GM23338 (cell line): ENCODE measurements around the gene GPR152. TPM values are rescaled to one million over a fixed set of nuclear protein-coding genes. Genes with fewer than 3 reads are reported as not detected.

ENCODE experiments used
- ATAC-seq: fragments of 200-7000 bp; cut with Tn5 transposase; 3 replicates; pipeline ENCODE4 v1.9.1; 2020
- DNase-seq: peaks from one replicate; pipeline ENCODE4 v3.0.0-alpha.2; 2015; ENCODE audit warnings: low spot score
- H2AFZ ChIP-seq: fragments of 200-600 bp; sonication (generic); 2 replicates; pipeline ENCODE4 v1.8.0; 2016; ENCODE audit warnings: antibody characterized with exemption, mild to moderate bottlenecking, moderate library complexity
- H3F3A ChIP-seq: fragments of 200-600 bp; sonication (generic); replicated peaks from 2 replicates; pipeline ENCODE4 v1.8.0; 2017; ENCODE audit warnings: antibody characterized with exemption, mixed run types, low read depth
- H3K27ac ChIP-seq: fragments of 200-600 bp; sonication (generic); 2 replicates; pipeline ENCODE4 v1.6.1; 2016; ENCODE audit warnings: low read depth
- H3K27me3 ChIP-seq: fragments of 200-600 bp; sonication (generic); 2 replicates; pipeline ENCODE4 v1.8.0; 2016; ENCODE audit warnings: mild to moderate bottlenecking, mixed run types, moderate library complexity; ENCODE audit not compliant: insufficient read depth
- H3K36me3 ChIP-seq: fragments of 200-600 bp; sonication (generic); 2 replicates; pipeline ENCODE4 v1.8.0; 2016; ENCODE audit warnings: mild to moderate bottlenecking; ENCODE audit not compliant: insufficient read depth
- H3K4me1 ChIP-seq: fragments of 200-600 bp; sonication (generic); 2 replicates; pipeline ENCODE4 v1.8.0; 2016; ENCODE audit warnings: mild to moderate bottlenecking, moderate library complexity; ENCODE audit not compliant: insufficient read depth
- H3K4me2 ChIP-seq: fragments of 200-600 bp; sonication (generic); 2 replicates; pipeline ENCODE4 v1.7.1; 2017; ENCODE audit warnings: mixed run types
- H3K4me3 ChIP-seq: fragments of 200-600 bp; sonication (generic); 2 replicates; pipeline ENCODE4 v1.6.1; 2016; ENCODE audit warnings: mixed run types
- H3K79me2 ChIP-seq: fragments of 200-600 bp; sonication (generic); replicated peaks from 2 replicates; pipeline ENCODE4 v1.8.0; 2017; ENCODE audit warnings: mild to moderate bottlenecking; ENCODE audit not compliant: insufficient read depth
- H3K9me2 ChIP-seq: fragments of 200-600 bp; sonication (generic); 2 replicates; pipeline ENCODE4 v1.8.0; 2017; ENCODE audit not compliant: insufficient read depth
- H4K20me1 ChIP-seq: fragments of 200-600 bp; sonication (generic); replicated peaks from 2 replicates; pipeline ENCODE4 v1.8.0; 2017; ENCODE audit warnings: mild to moderate bottlenecking; ENCODE audit not compliant: insufficient read depth
- H3K27ac Mint-ChIP-seq: 2 replicates; pipeline ENCODE4 v1.8.0; 2020; ENCODE audit warnings: inconsistent platforms, mild to moderate bottlenecking, moderate library complexity, mixed read lengths
- H3K27me3 Mint-ChIP-seq: 3 replicates; pipeline ENCODE4 v1.8.0; 2022; ENCODE audit warnings: low read depth, mild to moderate bottlenecking, moderate library complexity, mixed read lengths, inconsistent platforms; ENCODE audit not compliant: insufficient read depth, poor library complexity
- H3K36me3 Mint-ChIP-seq: 3 replicates; pipeline ENCODE4 v1.8.0; 2021; ENCODE audit warnings: low read depth, mild to moderate bottlenecking, inconsistent platforms, moderate library complexity, mixed read lengths
- H3K4me1 Mint-ChIP-seq: 3 replicates; pipeline ENCODE4 v1.8.0; 2020; ENCODE audit warnings: mild to moderate bottlenecking, inconsistent platforms, mixed read lengths
- H3K4me3 Mint-ChIP-seq: 3 replicates; pipeline ENCODE4 v1.8.0; 2021; ENCODE audit warnings: moderate library complexity, mild to moderate bottlenecking, inconsistent platforms, mixed read lengths
- H3K9me3 Mint-ChIP-seq: 3 replicates; pipeline ENCODE4 v1.8.0; 2020; ENCODE audit warnings: moderate library complexity, mild to moderate bottlenecking, inconsistent platforms, mixed read lengths
- CREB1 ChIP-seq: fragments of 250-450 bp; sonication (Bioruptor Pico); IDR thresholded peaks from 2 replicates; pipeline ENCODE4 v1.5.0; 2020; ENCODE audit warnings: low read depth, mild to moderate bottlenecking, moderate library complexity
- CTCF ChIP-seq, 2 experiments: fragments of 200-600 bp in 1 of 2; sonication (generic) in 1 of 2; conservative IDR thresholded peaks; 2 replicates each; pipeline versions ENCODE4 v1.5.1 to v1.6.1; 2016 to 2017; ENCODE audit warnings: antibody characterized with exemption in 2 of 2, low read depth in 2 of 2, mild to moderate bottlenecking in 2 of 2, moderate library complexity in 1 of 2
- EZH2 ChIP-seq: fragments of 200-600 bp; sonication (generic); IDR thresholded peaks from one replicate; pipeline ENCODE4 v1.8.0; 2017; ENCODE audit warnings: antibody characterized with exemption, mild to moderate bottlenecking, low read depth; ENCODE audit not compliant: unreplicated experiment
- EZH2phosphoT487 ChIP-seq: fragments of 200-600 bp; sonication (generic); IDR thresholded peaks from one replicate; pipeline ENCODE4 v1.8.1; 2018; ENCODE audit warnings: antibody characterized with exemption; ENCODE audit not compliant: unreplicated experiment
- JUNB ChIP-seq: IDR thresholded peaks from one replicate; pipeline ENCODE4 v1.6.1; 2016; ENCODE audit warnings: antibody characterized with exemption; ENCODE audit not compliant: unreplicated experiment
- NANOG ChIP-seq: IDR thresholded peaks from 2 replicates; pipeline ENCODE4 v1.6.1; 2016; ENCODE audit warnings: antibody characterized with exemption, borderline replicate concordance
- POLR2AphosphoS5 ChIP-seq: IDR thresholded peaks from 2 replicates; pipeline ENCODE4 v1.6.1; 2016; ENCODE audit warnings: antibody characterized with exemption, low read depth
- STAT1 ChIP-seq: IDR thresholded peaks from one replicate; pipeline ENCODE4 v1.6.1; 2016; ENCODE audit warnings: antibody characterized with exemption; ENCODE audit not compliant: unreplicated experiment
- ZNF114 ChIP-seq: fragments of 250-450 bp; sonication (Bioruptor Pico); IDR thresholded peaks from 2 replicates; pipeline ENCODE4 v1.5.0; 2020; ENCODE audit warnings: mild to moderate bottlenecking, moderate library complexity
- ZNF331 ChIP-seq: fragments of 250-450 bp; sonication (Bioruptor Pico); IDR thresholded peaks from 2 replicates; pipeline ENCODE4 v1.5.0; 2020; ENCODE audit warnings: low read depth, mild to moderate bottlenecking, moderate library complexity
- polyA plus RNA-seq: library from polyadenylated mRNA; unstranded; fragments of >200 nt; fragmentation: Nextera tagmentation; extraction: Ambion mirVana; gene quantifications from 2 replicates; pipeline ENCODE4 v1.2.1, GENCODE V29; 2016
- total RNA-seq: library from RNA; depleted of rRNA; stranded (reverse); fragments of >200 nt; shearing (Covaris generic); gene quantifications from 2 replicates; pipeline ENCODE4 v1.2.3, GENCODE V29; 2014
- TF ChIP-seq, protein P1 (sequence below): fragments of 250-450 bp; sonication (Bioruptor Pico); IDR thresholded peaks from 2 replicates; pipeline ENCODE4 v1.5.0; 2020; ENCODE audit warnings: mild to moderate bottlenecking, moderate library complexity
- TF ChIP-seq, protein P2 (sequence below): IDR thresholded peaks from 2 replicates; pipeline ENCODE4 v1.6.1; 2016; ENCODE audit warnings: antibody characterized with exemption
- TF ChIP-seq, protein P3 (sequence below): IDR thresholded peaks from one replicate; pipeline ENCODE4 v1.6.1; 2018; ENCODE audit warnings: antibody characterized with exemption; ENCODE audit not compliant: unreplicated experiment

The GPR152 gene
- total and polyA plus RNA-seq, 2 experiments from 2014 or later, result not detected

- no peaks in the 10 kb centered on the region for H3K4me1 ChIP-seq
- Mint-ChIP-seq H3K9me3 (no peaks in the 10 kb centered on the region), H3K36me3 (peaks cover 9% of the 10 kb centered on the region; the same call in 1 of the 3 replicates), H3K4me3 (no peak overlapping the region), H3K27me3 (peaks cover 5% of the 10 kb centered on the region), H3K4me1 (no peaks in the 10 kb centered on the region; the same call in 2 of the 3 replicates), H3K27ac (no peak overlapping the region)
- no peaks in the 10 kb centered on the region; the same call in 1 of the 2 replicates for H4K20me1 ChIP-seq
- no peaks in the 10 kb centered on the region for H3K9me2 ChIP-seq
- no peak overlapping the region for H3K27ac ChIP-seq
- DNase-seq, result no peak
- no peak overlapping the region for H3K4me2 ChIP-seq
- no peaks in the 10 kb centered on the region; the same call in 1 of the 2 replicates for H3K36me3 ChIP-seq
- no peaks in the 10 kb centered on the region for H3K79me2 ChIP-seq
- no peak overlapping the region for H2AFZ ChIP-seq
- ATAC-seq, result no peak
- H3K4me3 ChIP-seq, result no peak overlapping the region
- TF ChIP-seq EZH2phosphoT487, result no peak
- TF ChIP-seq STAT1, result no peak
- no peak for TF ChIP-seq EZH2
- no peak for TF ChIP-seq CREB1 (CRISPR knock-in tag)
- TF ChIP-seq POLR2AphosphoS5, result no peak
- TF ChIP-seq, protein P1, sequence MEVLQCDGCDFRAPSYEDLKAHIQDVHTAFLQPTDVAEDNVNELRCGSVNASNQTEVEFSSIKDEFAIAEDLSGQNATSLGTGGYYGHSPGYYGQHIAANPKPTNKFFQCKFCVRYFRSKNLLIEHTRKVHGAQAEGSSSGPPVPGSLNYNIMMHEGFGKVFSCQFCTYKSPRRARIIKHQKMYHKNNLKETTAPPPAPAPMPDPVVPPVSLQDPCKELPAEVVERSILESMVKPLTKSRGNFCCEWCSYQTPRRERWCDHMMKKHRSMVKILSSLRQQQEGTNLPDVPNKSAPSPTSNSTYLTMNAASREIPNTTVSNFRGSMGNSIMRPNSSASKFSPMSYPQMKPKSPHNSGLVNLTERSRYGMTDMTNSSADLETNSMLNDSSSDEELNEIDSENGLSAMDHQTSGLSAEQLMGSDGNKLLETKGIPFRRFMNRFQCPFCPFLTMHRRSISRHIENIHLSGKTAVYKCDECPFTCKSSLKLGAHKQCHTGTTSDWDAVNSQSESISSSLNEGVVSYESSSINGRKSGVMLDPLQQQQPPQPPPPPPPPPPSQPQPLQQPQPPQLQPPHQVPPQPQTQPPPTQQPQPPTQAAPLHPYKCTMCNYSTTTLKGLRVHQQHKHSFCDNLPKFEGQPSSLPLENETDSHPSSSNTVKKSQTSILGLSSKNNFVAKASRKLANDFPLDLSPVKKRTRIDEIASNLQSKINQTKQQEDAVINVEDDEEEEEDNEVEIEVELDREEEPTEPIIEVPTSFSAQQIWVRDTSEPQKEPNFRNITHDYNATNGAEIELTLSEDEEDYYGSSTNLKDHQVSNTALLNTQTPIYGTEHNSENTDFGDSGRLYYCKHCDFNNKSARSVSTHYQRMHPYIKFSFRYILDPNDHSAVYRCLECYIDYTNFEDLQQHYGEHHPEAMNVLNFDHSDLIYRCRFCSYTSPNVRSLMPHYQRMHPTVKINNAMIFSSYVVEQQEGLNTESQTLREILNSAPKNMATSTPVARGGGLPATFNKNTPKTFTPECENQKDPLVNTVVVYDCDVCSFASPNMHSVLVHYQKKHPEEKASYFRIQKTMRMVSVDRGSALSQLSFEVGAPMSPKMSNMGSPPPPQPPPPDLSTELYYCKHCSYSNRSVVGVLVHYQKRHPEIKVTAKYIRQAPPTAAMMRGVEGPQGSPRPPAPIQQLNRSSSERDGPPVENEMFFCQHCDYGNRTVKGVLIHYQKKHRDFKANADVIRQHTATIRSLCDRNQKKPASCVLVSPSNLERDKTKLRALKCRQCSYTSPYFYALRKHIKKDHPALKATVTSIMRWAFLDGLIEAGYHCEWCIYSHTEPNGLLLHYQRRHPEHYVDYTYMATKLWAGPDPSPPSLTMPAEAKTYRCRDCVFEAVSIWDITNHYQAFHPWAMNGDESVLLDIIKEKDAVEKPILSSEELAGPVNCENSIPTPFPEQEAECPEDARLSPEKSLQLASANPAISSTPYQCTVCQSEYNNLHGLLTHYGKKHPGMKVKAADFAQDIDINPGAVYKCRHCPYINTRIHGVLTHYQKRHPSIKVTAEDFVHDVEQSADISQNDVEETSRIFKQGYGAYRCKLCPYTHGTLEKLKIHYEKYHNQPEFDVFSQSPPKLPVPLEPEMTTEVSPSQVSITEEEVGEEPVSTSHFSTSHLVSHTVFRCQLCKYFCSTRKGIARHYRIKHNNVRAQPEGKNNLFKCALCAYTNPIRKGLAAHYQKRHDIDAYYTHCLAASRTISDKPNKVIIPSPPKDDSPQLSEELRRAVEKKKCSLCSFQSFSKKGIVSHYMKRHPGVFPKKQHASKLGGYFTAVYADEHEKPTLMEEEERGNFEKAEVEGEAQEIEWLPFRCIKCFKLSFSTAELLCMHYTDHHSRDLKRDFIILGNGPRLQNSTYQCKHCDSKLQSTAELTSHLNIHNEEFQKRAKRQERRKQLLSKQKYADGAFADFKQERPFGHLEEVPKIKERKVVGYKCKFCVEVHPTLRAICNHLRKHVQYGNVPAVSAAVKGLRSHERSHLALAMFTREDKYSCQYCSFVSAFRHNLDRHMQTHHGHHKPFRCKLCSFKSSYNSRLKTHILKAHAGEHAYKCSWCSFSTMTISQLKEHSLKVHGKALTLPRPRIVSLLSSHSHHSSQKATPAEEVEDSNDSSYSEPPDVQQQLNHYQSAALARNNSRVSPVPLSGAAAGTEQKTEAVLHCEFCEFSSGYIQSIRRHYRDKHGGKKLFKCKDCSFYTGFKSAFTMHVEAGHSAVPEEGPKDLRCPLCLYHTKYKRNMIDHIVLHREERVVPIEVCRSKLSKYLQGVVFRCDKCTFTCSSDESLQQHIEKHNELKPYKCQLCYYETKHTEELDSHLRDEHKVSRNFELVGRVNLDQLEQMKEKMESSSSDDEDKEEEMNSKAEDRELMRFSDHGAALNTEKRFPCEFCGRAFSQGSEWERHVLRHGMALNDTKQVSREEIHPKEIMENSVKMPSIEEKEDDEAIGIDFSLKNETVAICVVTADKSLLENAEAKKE (CRISPR knock-in tag), result no peak
- TF ChIP-seq, protein P2, sequence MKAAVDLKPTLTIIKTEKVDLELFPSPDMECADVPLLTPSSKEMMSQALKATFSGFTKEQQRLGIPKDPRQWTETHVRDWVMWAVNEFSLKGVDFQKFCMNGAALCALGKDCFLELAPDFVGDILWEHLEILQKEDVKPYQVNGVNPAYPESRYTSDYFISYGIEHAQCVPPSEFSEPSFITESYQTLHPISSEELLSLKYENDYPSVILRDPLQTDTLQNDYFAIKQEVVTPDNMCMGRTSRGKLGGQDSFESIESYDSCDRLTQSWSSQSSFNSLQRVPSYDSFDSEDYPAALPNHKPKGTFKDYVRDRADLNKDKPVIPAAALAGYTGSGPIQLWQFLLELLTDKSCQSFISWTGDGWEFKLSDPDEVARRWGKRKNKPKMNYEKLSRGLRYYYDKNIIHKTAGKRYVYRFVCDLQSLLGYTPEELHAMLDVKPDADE, result no peak
- TF ChIP-seq ZNF114 (CRISPR knock-in tag), result no peak
- TF ChIP-seq NANOG, result no peak
- TF ChIP-seq ZNF331 (CRISPR knock-in tag), result no peak
- no peak for TF ChIP-seq CTCF (conservative IDR thresholded peaks at IDR 0.05; ENCODE audit: low read depth in 2 of 2)
- TF ChIP-seq, protein P3, sequence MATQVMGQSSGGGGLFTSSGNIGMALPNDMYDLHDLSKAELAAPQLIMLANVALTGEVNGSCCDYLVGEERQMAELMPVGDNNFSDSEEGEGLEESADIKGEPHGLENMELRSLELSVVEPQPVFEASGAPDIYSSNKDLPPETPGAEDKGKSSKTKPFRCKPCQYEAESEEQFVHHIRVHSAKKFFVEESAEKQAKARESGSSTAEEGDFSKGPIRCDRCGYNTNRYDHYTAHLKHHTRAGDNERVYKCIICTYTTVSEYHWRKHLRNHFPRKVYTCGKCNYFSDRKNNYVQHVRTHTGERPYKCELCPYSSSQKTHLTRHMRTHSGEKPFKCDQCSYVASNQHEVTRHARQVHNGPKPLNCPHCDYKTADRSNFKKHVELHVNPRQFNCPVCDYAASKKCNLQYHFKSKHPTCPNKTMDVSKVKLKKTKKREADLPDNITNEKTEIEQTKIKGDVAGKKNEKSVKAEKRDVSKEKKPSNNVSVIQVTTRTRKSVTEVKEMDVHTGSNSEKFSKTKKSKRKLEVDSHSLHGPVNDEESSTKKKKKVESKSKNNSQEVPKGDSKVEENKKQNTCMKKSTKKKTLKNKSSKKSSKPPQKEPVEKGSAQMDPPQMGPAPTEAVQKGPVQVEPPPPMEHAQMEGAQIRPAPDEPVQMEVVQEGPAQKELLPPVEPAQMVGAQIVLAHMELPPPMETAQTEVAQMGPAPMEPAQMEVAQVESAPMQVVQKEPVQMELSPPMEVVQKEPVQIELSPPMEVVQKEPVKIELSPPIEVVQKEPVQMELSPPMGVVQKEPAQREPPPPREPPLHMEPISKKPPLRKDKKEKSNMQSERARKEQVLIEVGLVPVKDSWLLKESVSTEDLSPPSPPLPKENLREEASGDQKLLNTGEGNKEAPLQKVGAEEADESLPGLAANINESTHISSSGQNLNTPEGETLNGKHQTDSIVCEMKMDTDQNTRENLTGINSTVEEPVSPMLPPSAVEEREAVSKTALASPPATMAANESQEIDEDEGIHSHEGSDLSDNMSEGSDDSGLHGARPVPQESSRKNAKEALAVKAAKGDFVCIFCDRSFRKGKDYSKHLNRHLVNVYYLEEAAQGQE, result no peak
- no peak for TF ChIP-seq JUNB
- H3F3A ChIP-seq, result 0 out of 2 replicates have a peak, but pooled peaks cover 3% of the 10 kb centered on the region
- H3K27me3 ChIP-seq, result no peaks in the 10 kb centered on the region
Measured at GRCh38 chr11:67492069-67492727, 39.7 kb upstream of the GPR152 start.
